Islet precursor cell (in vitro differentiated cells): ENCODE measurements around the gene KAZN.
"Not testable (repeated sequence)": the region's sequence is repeated elsewhere in the genome, so short reads cannot be mapped to it uniquely, and the experiment has no call there.

Experiments used
- DNase-seq: peaks from one replicate; pipeline ENCODE4 v3.0.0-alpha.2; 2018

KAZN gene

DNA sequence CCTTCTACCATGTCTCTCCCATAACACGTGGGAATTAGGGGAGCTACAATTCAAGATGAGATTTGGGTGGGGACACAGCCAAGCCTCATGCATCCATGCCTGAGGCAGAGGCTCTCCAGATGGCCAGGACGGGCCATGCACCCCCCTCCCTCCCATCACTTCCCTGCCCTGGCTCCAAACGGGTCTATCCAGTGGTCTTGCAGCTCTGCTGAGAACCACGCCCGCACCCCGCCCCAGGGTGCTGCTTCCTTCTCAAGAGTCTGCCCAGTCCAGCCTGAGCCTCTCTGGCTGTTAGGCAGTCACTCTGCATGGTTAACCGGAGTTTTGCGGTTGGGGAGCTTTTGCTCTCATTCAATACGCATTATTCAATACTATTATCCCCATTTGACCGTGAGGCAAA, 423.6 kb downstream of the KAZN start:
- DNase-seq = no peak

DNA sequence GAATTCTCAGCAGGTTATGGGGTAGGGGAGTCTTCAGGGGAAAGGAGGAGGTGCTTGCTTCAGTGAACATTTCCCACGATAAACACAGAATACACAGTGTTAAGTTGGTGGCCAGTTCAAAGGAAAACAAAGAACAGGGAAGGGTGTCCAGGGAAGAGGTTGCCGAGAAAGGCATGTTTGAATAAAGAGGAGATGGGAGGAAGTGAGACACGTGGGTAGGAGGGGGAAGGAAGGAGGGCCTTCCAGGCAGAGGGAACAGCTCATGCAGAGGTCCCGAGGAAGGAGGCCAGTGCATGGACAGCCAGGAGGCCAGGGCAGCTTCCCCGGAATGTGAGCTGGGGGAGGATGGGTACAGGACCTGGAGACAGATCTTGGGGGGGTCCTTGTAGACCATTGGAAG, 424.7 kb downstream of the KAZN start:
- no peak for DNase-seq

DNA sequence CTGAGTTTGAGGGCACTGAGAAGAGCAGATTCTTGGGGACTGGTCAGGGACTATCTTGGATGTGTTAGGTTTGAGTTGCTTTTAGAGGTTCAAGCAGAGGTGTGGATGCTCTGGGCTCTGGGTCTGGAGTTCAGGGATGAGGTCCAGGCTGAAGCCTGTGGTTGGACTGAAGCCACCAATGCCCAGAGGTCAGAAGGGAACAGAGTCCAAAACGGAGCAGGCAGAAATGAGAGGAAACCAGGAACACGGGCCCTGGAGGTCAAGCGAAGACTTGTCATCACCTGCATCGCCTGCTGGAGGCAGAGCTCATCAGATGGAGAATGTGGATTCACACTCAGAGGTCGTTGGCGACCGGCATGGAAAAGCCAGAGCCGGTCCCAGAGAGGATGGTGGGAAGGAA, 425.5 kb downstream of the KAZN start:
- DNase-seq = no peak

DNA sequence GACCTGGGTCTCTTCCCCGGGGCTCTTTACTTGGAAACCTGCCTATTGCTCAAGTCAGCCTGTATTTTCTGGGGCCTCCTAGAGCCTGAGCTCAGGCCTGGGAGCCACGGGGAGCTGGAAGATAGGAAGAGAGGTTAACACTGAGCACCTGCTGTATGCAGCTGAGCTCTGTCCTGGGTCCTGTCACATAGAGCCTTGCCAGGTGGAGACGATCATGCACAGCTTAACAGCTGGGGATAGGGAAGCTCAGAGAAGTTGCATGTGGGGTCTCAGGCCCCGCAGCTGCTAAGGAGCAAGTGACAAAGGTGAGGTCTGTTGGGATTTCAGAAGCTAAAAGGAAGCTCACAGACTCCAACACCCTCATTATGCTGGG, 427.6 kb downstream of the KAZN start:
- no peak for DNase-seq

DNA sequence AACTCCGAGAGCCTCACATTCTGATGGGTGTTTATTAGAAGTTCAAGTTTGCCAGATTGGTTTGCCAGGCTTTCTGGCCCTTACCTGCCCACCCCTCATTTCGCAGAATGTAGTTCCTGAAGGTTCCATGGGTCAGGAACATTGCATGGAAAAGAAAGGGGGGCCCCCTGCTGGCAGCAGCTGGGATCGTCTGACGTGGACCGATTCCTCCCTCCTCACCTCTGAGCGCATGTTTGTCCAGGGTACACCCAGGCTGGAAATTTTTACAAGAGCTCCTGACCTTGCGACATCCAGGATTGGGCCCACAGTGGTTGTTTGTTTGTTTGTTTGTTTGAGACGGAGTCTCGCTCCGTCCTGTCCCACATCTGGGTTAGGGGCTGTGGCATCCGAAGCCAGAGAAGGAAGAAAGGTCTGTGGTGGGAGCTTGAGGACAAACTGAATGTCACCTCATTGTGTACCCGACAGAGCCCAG, 429.1 kb downstream of the KAZN start:
- DNase-seq = peak; percentile 87

GRCh38 chr1:15028102-15028501, 429.6 kb downstream of the KAZN start:
- peak; percentile 92 for DNase-seq

DNA sequence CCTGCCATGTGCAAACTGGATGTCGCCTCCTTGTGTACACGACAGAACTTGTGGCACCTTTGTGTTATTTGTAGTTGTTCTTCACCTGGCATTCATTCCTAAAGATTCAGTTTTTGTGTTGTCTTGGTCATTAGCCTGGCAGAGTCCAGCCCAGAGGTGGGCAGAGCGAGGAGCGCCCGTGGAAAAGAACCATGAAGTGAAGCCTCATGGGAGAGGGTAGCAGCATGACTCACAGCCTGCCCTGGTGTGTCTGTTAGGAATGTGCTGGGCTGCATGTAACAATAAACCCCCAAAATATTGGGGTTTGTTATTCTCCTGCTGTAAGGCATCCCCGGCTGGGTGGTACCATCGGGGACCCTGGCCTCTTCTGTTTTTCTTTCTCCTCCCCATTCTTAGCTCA, 430.1 kb downstream of the KAZN start:
- no peak for DNase-seq

DNA sequence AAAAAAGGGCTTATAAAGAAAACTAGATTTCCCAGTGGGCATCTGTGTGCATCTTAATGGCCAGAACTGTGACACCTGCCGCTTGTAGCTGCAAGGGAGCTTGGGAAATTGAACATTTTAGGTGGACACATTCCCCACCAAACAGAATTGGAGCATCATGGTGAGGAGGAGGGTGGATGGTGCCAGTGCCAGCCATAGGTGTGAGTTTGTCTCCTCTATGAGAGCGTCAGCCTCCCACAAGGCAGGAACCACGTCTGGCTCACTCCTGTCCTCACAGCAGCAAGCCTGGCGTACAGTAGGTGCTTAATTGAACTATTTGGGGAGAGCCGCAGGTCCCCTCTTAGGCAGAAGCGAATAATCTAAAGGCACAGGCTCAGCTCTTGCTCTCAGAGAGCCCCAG, 430.6 kb downstream of the KAZN start:
- DNase-seq = no peak

DNA sequence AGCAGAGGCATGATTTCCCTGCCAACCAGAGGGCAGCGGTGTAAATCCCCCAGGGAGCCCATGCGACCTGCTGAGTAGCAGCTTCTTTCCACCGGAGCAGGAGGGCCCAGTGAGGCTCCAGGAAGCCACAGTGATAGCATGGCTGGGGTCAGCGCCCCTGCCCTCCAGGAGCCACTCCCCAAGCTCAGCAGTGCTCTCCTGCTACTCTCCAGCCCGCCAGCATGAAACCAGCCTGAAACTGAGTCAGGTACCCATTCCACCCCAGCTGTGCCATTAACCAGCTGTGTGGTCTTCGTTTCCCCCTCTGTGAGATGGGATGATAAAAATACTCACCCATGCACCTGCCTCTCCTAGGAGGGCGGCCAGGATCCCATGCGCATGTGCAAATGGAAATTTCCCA, 431.3 kb downstream of the KAZN start:
- no peak for DNase-seq

GRCh38 chr1:15031251-15031933, 432.9 kb downstream of the KAZN start:
- DNase-seq = no peak

GRCh38 chr1:15033264-15033663, 434.8 kb downstream of the KAZN start:
- no peak for DNase-seq

DNA sequence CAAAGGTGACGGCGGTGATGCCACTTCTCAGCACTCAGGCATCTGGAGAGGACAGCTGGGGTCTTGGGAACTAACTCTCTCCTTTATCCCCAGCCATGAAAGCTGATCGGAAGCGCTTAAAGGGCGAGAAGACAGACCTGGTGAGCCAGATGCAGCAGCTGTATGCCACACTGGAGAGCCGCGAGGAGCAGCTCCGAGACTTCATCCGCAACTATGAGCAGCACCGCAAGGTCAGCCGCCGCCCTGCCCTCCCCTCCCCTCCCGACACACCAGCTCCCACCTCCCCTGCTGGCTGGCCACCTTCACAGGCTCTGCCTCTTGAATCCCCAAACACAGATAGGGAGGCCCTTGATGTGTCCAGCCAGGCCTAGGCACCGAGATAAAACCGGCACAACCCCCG, 436.2 kb downstream of the KAZN start:
- no peak for DNase-seq

GRCh38 chr1:15035236-15035635, 436.8 kb downstream of the KAZN start:
- no peak for DNase-seq

GRCh38 chr1:15036101-15036500, 437.6 kb downstream of the KAZN start:
- no peak for DNase-seq

- no peak for DNase-seq
These were observed 439.9 kb downstream of the KAZN start for GRCh38 chr1:15038232-15039016.

DNA sequence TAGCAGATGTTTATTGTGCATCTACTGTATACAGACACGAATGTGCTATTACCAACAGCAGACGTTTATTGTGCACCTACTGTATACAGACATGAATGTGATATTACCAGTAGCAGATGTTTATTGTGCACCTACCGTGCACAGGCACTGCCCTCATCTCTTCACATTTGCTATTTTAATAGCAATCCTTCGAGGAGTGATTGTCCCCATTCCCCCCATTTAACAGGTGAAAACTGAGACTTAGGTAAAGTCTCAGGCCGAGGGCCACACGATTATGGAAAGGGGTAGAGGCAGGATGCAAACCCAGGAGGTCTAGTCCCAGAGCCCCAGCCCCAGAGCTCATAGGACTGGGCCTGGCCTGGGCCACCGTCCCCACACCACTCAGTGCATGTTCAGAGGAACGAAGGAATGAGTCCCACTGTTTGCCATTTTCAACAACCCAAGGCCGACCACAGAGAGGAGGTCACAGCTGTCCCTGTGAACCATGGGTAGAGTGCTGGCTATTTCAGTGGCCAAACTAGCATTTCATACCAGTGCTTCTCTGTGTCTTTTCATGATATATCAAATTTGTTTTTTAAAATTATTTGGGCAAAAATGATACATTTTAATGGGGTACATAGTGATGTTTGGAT, 440.6 kb downstream of the KAZN start:
- no peak for DNase-seq

DNA sequence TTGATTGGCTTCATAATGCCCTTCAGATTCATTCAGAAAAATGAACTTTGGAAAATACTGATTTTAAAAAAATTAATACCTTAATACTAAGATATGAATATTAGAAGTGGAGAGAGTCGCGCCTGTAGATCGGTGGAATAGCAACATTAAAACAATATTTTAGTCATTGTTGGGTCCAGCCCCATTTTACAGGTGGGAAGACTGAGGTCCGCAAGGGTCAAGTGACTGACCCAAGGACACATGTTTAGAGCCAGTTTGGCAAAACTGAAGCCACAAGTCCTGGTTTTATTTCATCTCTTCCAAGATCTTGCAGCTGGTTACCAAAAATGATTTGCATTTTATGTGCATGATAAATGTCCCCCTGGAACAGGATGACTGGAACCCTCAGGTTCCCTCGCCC, 441.4 kb downstream of the KAZN start:
- DNase-seq = no peak

- not testable (repeated sequence) for DNase-seq
These were observed 442.2 kb downstream of the KAZN start for GRCh38 chr1:15040685-15041084.

- DNase-seq = no peak
These were observed 444.4 kb downstream of the KAZN start for GRCh38 chr1:15042866-15043265.

- no peak for DNase-seq
These were observed 445.4 kb downstream of the KAZN start for GRCh38 chr1:15043934-15044333.

DNA sequence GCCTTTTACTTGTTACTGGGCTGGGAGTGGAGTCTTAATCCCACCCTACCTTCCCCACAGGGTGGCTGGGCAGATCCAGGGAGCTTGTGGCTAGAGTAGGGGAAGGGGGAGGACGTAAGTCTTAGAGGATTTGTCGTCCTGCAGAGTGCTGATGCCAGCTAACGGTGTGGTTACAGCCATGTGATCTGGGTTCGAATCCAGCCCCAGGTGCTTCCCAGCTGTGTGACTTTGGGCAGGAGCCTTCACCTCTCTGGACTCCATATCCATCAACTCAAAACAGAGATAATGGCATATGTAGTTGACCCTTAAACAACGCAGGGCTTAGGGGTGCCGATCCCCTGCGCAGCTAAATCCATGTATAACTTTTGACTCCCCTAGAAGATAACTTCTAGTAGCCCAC, 446.6 kb downstream of the KAZN start:
- DNase-seq = no peak

GRCh38 chr1:15046487-15047165, 448.1 kb downstream of the KAZN start:
- peak; percentile 85 for DNase-seq

- no peak for DNase-seq
These were observed 448.8 kb downstream of the KAZN start for GRCh38 chr1:15047237-15047636.
